Measurements from ENCODE around the gene NOD1. TPM values are rescaled to one million over a fixed set of nuclear protein-coding genes. Genes with fewer than 3 reads are reported as not detected.
A peak's percentile ranks its signal among the peaks of the same experiment; 100 is the strongest.
"Not testable (repeated sequence)": the region's sequence is repeated elsewhere in the genome, so short reads cannot be mapped to it uniquely, and the experiment has no call there.

Gene NOD1
- total RNA-seq, 1 donor from 2014 or later, result 3.1 TPM

DNA sequence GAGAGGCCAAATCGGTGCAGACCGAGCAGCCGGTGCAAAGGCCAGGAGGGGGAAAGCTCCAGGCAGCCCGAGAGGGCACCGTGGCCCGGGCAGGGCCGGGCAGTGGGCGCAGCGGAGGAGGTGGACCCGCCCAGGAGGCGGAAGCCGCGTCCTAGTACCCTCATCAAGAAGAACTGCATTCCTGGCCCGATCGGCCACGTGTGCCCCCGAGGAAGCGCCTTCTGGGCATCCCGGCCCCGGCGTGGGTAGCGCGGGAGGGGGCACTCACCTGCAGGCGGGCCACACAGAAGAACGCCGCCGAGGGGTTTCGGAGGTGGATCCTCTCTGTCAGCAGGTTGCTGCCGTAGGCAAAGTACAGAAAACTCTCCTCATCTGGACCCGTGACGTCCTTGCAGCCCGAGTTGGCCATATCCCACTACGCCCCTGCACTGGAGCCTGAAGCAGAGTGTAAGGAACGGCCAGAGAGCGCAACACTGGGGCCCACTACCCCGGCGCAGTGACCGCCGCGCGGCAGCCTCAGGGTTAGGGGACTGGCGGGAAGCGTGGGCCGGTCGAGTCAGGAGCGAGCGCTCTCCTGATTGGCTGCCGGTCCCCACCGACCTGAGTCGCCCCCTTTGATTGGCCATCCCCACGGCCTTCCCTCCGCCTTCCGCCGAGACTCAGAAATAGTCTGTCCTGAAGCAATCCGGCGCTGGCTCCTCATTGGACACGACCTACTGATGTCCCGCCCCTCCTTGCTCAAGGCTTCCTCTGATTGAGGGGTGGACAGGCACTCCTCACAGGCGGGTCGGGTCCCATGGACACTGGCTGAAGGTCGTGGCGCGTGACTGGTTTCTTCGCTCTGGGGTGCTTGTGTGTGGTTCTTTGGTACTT, 26.0 kb upstream of the NOD1 start, which contains the start of gene GGCT:
TSS of gene GGCT (minus strand) at position 529 of the 873 bp plus-strand sequence. CDS start at position 409, 120 bp downstream.
- DNase-seq (ENCODE audit: low read depth), result peak; percentile 96

DNA sequence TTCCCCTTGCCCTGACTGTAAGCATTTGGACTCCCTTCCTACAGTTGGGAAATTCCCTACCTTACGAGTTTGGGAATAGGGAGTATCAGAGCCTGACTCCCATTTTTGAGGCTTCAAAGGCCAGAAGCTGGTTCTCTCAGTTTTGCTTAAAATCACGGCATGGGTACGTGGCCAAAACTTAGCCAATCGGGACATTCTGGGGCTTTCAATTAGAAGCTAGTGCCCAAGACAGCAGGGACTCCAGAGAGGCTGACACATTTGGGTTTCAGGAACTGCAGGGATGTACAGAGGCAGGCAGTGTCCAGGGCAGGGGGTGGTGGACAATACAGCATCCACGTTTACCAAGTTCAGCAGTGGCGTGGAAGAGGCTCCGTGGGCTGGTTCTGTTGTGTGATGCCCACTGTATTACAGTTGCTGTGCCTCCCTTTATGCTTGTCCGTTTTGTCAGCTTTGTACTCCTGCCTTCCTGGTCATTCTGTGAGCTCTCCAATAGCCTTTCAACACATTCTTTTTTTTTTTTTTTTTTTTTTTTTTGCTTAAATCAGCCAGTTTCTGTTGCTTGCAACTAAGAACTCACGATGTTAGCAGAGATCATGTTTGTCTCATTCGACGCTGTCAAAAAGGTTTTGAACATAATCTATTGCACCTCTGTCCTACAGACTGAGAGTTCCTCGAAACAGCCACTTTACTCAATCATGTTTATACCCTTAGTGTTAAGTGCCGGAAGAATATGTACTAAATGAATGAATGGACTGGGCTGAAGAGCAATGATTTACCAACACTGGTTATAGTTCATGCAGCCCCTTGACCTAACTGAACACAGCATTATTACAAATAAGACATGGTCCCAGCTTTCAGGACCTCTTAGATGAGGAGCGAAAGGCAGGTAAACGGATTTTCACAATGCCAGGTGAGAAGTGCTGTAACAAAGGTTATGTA, 25.0 kb upstream of the NOD1 start:
- DNase-seq (ENCODE audit: low read depth), result peak; percentile 34

- DNase-seq (ENCODE audit: low read depth), result no peak
Measured at GRCh38 chr7:30502470-30503251, 24.1 kb upstream of the NOD1 start.

GRCh38 chr7:30501264-30501663, 22.7 kb upstream of the NOD1 start:
- no peak for DNase-seq (ENCODE audit: low read depth)

- DNase-seq (ENCODE audit: low read depth), result no peak
Measured at GRCh38 chr7:30493228-30493627, 14.6 kb upstream of the NOD1 start.

GRCh38 chr7:30491417-30491816, 12.8 kb upstream of the NOD1 start:
- DNase-seq (ENCODE audit: low read depth), result no peak

- DNase-seq (ENCODE audit: low read depth), result no peak
Measured at GRCh38 chr7:30487371-30487770, 8.8 kb upstream of the NOD1 start.

DNA sequence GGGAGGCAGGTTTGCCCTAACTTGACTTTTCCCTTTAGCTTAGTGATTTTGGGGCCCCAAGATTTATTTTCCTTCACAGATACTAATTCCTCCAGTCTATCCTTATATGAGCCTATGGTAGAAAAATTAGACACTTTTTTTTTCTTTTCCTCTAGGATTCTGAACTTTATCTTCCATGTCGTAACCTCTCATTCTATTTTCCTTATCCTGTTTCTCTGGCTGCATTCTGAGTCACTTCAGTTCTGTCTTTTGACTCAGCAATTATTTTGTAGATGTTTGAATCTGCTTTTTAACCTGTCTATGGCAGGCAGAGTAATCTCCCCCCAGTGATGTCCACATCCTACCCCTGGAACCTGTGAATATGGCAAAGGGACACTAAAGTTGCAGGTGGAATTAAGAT, 7.1 kb upstream of the NOD1 start:
- no peak for DNase-seq (ENCODE audit: low read depth)

DNA sequence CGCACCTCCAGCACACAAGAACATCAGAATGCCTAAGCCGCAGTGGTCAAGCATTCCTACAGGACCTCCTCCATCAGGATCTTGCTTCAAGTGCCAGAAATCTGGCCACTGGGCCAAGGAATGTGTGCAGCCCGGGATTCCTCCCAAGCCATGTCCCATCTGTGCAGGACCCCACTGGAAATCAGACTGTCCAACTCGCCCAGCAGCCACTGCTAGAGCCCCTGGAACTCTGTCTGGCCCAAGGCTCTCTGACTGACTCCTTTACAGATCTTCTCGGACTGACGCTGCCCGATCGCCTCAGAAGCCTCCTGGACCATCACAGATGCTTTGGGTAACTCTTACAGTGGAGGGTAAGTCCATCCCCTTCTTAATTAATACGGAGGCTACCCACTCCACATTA, 2.8 kb upstream of the NOD1 start:
- not testable (repeated sequence) for DNase-seq (ENCODE audit: low read depth)

- peak; percentile 57 for DNase-seq (ENCODE audit: low read depth)
Measured at GRCh38 chr7:30479202-30480120, 877 bp upstream of the NOD1 start.

DNA sequence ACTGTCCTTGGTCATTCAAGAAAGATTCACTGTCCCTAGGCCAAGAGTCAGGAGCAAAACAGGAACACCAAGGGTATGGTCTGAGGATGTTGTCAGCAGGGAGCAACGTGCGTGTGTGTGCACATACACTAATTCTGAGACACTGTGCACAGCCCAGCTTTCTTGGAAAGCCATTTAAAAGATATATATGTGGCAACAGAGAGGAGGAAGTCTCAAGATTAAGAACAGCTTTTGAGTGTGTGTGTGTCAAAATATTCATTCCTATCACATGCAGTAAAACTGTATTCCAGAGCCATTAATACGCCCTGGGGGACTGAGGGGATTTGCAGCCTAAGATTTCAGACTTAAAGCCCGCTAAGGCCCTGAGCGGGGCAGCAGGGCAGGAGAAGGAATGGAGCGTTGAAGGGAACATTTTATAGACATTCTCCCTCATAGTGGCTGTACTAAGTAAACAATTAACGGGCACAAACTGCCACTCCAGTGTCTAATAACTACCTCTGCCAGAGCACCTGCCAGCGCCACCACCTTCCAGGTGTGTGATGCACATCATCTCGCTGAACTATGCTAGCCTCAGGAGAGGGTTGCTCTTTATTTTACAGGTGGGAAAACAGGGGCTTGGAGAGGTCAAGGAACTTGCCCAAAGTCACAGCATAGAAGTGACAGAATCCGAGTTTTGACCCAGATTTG, 2.0 kb downstream of the NOD1 start:
- no peak for DNase-seq (ENCODE audit: low read depth)

GRCh38 chr7:30475580-30475979, 3.0 kb downstream of the NOD1 start:
- peak; percentile 87 for DNase-seq (ENCODE audit: low read depth)

DNA sequence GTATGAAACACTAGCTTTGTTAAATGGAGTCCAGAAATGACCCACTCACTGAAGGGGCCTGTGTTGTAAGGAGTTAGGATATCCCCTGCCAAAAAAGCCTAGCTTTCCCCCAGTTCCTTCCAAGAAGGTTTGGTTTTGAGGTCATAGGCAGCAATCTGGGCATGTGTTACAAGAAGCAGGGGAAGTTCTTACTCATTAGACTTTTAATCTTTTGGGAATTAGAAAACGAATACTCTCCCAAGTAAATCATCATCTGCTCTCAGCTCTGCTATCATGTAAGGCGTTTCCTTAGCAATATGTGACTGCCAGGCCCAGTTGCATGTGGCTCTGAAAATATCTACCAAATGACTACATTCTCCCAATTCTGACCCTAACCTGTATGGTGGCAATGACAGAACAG, 3.7 kb downstream of the NOD1 start:
- DNase-seq (ENCODE audit: low read depth), result no peak

GRCh38 chr7:30474485-30474884, 4.1 kb downstream of the NOD1 start:
- DNase-seq (ENCODE audit: low read depth), result no peak

GRCh38 chr7:30473903-30474302, 4.7 kb downstream of the NOD1 start:
- no peak for DNase-seq (ENCODE audit: low read depth)

- DNase-seq (ENCODE audit: low read depth), result peak; percentile 33
Measured at GRCh38 chr7:30472784-30473775, 5.5 kb downstream of the NOD1 start.

GRCh38 chr7:30472081-30472783, 6.4 kb downstream of the NOD1 start:
- no peak for DNase-seq (ENCODE audit: low read depth)

DNA sequence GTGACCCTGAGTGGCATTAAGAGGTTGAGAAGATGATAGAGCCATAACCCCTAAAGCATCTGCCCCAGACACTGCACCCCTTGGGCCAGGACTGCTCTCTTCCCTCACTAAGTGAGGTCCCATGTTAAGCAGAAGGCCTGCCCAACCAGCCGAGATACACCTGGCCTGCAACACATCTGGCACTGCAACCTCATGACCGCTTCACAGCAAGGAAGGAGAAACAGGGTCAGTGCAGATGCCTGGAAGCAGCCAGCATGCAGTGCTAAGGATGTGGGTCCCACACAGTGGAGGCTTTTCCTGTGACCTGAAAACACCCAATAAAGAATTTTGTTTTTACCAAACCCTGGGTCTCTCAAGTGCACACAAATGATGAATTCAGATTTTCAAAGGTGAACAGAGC, 7.4 kb downstream of the NOD1 start:
- no peak for DNase-seq (ENCODE audit: low read depth)
